Measurements from ENCODE around the gene GDF11. TPM values are rescaled to one million over a fixed set of nuclear protein-coding genes. Genes with fewer than 3 reads are reported as not detected.
A peak's percentile ranks its signal among the peaks of the same experiment; 100 is the strongest.

GDF11 gene
- total RNA-seq, 1 experiment from 2014 or later, result 31.8 TPM

DNA sequence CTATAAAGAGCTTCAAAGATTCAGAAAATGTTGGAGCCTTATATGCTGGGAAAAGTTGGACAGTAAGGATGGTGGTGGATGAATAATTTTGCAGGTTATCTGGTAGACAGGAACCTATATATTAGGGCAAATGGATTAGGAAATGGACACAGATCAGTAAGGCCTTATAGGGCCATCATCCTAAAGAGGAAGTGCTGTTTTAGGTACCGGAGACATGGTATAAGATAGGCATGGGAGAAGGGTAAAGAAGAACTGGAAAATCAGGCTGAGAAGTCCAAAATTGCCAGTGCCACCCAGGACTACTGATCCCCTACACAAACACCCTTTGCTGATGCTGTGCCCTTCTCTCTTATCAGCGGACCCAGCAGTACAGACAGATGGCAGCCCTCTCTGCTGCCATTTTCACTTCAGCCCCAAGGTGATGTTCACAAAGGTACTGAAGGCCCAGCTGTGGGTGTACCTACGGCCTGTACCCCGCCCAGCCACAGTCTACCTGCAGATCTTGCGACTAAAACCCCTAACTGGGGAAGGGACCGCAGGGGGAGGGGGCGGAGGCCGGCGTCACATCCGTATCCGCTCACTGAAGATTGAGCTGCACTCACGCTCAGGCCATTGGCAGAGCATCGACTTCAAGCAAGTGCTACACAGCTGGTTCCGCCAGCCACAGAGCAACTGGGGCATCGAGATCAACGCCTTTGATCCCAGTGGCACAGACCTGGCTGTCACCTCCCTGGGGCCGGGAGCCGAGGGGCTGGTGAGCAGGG is 5.5 kb downstream of the GDF11 start:
- H3K36me3 Mint-ChIP-seq (ENCODE audit: insufficient read depth in 1 of 3, low read depth in 3 of 3), result peaks cover 37 to 64% (median 62%) of the 10 kb centered on the region in 3 experiments; a peak in 6 of 7 replicates
- Histone ChIP-seq H3K9ac (ENCODE audit: extremely low read depth, insufficient read length, low read length) (no peak overlapping the region), H4K8ac (replicated peaks; ENCODE audit: insufficient read length, low read depth, low read length) (no peak overlapping the region), H2BK15ac (ENCODE audit: low read depth, low read length) (no peak overlapping the region), H3K14ac (ENCODE audit: insufficient read depth, low read length) (no peak overlapping the region), H3K18ac (ENCODE audit: insufficient read length, low read depth, low read length) (no peak overlapping the region), H3K23ac (ENCODE audit: insufficient read length, low read depth, low read length) (no peak overlapping the region), H4K5ac (ENCODE audit: insufficient read length, low read depth, low read length) (no peak overlapping the region), H4K20me1 (ENCODE audit: control insufficient read depth, insufficient read depth, insufficient read length) (no peaks in the 10 kb centered on the region), H3K9me3 (ENCODE audit: control insufficient read depth, low read depth, low read length) (no peaks in the 10 kb centered on the region), H2BK5ac (ENCODE audit: insufficient read length, low read length) (no peak overlapping the region), H3K4me1 (ENCODE audit: insufficient read depth, low read length) (peaks cover 15% of the 10 kb centered on the region), H3K56ac (ENCODE audit: insufficient read length, low read depth, low read length) (no peak overlapping the region), H3K4me2 (ENCODE audit: insufficient read depth, insufficient read length, low read length) (no peak overlapping the region), H4K91ac (ENCODE audit: insufficient read length, low read depth, low read length) (no peak overlapping the region), H2AFZ (ENCODE audit: low read length) (no peak overlapping the region), H3K27me3 (ENCODE audit: insufficient read depth, low read length) (no peaks in the 10 kb centered on the region), H3K23me2 (ENCODE audit: insufficient read length, low read depth, low read length, poor library complexity, severe bottlenecking) (peaks cover 25% of the 10 kb centered on the region), H3K27ac (ENCODE audit: insufficient read length, low read depth, low read length) (no peak overlapping the region), H2AK5ac (ENCODE audit: insufficient read length, low read length) (no peak overlapping the region), H2BK12ac (ENCODE audit: insufficient read length, low read depth, low read length) (no peak overlapping the region), H3T11ph (ENCODE audit: low read length) (no peak overlapping the region), H2BK20ac (ENCODE audit: low read depth, low read length, poor library complexity, severe bottlenecking) (no peak overlapping the region), H3K79me2 (ENCODE audit: insufficient read depth, low read length) (peaks cover 6% of the 10 kb centered on the region; the same call in 1 of the 2 replicates), H3K4ac (ENCODE audit: low read depth, low read length) (no peak overlapping the region), H2BK120ac (ENCODE audit: low read depth, low read length, poor library complexity, severe bottlenecking) (no peak overlapping the region), H3K79me1 (ENCODE audit: insufficient read depth, low read depth, low read length, poor library complexity, severe bottlenecking) (peaks cover 3% of the 10 kb centered on the region)
- WGBS (ENCODE audit: extremely low coverage, insufficient read length, low lambda C conversion rate), result no CpG with 5 or more reads among the region's 18 CpGs
- no peak for TF ChIP-seq CTCF (conservative IDR thresholded peaks at IDR 0.05)
- H3K4me3 Mint-ChIP-seq, result peak overlapping the region; percentile 1 to 97; a peak in 2 of 5 replicates
- no peaks in the 10 kb centered on the region for H3K27me3 Mint-ChIP-seq (ENCODE audit: low read depth)
- DNase-seq, result peak; percentile 33
- no peaks in the 10 kb centered on the region for H3K9me3 Mint-ChIP-seq
- H3K27ac Mint-ChIP-seq, result peak overlapping the region in 1 of 3 experiments; percentile 44; a peak in 5 of 7 replicates
- peaks cover 58% of the 10 kb centered on the region in 2 experiments for H3K4me1 Mint-ChIP-seq
